Astrocyte (in vitro differentiated cells and primary cell): Measurements from ENCODE around the gene CLMP. TPM values are rescaled to one million over a fixed set of nuclear protein-coding genes. Genes with fewer than 3 reads are reported as not detected.

Experiments
- DNase-seq: peaks from one replicate; pipeline ENCODE4 v3.0.0-alpha.2; 2010; ENCODE audit warnings: low read depth
- FAIRE-seq: peaks from 2 replicates; lab custom pipeline; 2011; peaks lifted over from hg19 to GRCh38; lab: Jason Lieb, UNC
- H2AFZ ChIP-seq: 2 replicates; pipeline ENCODE4 v1.6.0; 2012; ENCODE audit warnings: low read depth, low read length, inconsistent platforms
- H3K27ac ChIP-seq: 2 replicates; pipeline ENCODE4 v1.5.1; 2011; ENCODE audit warnings: low read depth, low read length, inconsistent platforms
- H3K27me3 ChIP-seq: 2 replicates; pipeline ENCODE4 v1.6.0; 2011; ENCODE audit warnings: low read length, inconsistent platforms; ENCODE audit not compliant: insufficient read depth
- H3K36me3 ChIP-seq: 2 replicates; pipeline ENCODE4 v1.5.1; 2011; ENCODE audit warnings: low read length, inconsistent platforms; ENCODE audit not compliant: insufficient read depth
- H3K4me1 ChIP-seq: 2 replicates; pipeline ENCODE4 v1.5.1; 2011; ENCODE audit warnings: low read length, inconsistent platforms; ENCODE audit not compliant: insufficient read depth
- H3K4me2 ChIP-seq: 2 replicates; pipeline ENCODE4 v1.6.0; 2012; ENCODE audit warnings: low read length, inconsistent platforms
- H3K4me3 ChIP-seq: 2 replicates; pipeline ENCODE4 v1.5.1; 2011; ENCODE audit warnings: low read depth, mild to moderate bottlenecking, low read length, inconsistent platforms; ENCODE audit not compliant: insufficient read depth
- H3K79me2 ChIP-seq: 2 replicates; pipeline ENCODE4 v1.6.0; 2012; ENCODE audit warnings: mild to moderate bottlenecking, low read length, inconsistent platforms; ENCODE audit not compliant: insufficient read depth
- H3K9ac ChIP-seq: 2 replicates; pipeline ENCODE4 v1.6.0; 2012; ENCODE audit warnings: mild to moderate bottlenecking, low read length, inconsistent platforms
- H3K9me3 ChIP-seq: 2 replicates; pipeline ENCODE4 v1.5.1; 2012; ENCODE audit warnings: low read depth, mild to moderate bottlenecking, low read length, inconsistent platforms; ENCODE audit not compliant: insufficient read depth
- H4K20me1 ChIP-seq: 2 replicates; pipeline ENCODE4 v1.6.0; 2012; ENCODE audit warnings: low read length, inconsistent platforms; ENCODE audit not compliant: insufficient read depth
- H3K27ac Mint-ChIP-seq: one replicate; pipeline ENCODE4 v1.8.0; 2021; ENCODE audit warnings: mild to moderate bottlenecking, mixed read lengths; ENCODE audit not compliant: unreplicated experiment
- H3K27me3 Mint-ChIP-seq: one replicate; pipeline ENCODE4 v1.8.0; 2021; ENCODE audit warnings: low read depth, mixed read lengths; ENCODE audit not compliant: unreplicated experiment
- H3K36me3 Mint-ChIP-seq: one replicate; pipeline ENCODE4 v1.8.0; 2021; ENCODE audit warnings: low read depth, mixed read lengths; ENCODE audit not compliant: unreplicated experiment
- H3K4me1 Mint-ChIP-seq: one replicate; pipeline ENCODE4 v1.8.0; 2021; ENCODE audit warnings: low read depth, mixed read lengths; ENCODE audit not compliant: unreplicated experiment
- H3K4me3 Mint-ChIP-seq: one replicate; pipeline ENCODE4 v1.8.0; 2021; ENCODE audit warnings: mild to moderate bottlenecking, moderate library complexity, mixed read lengths; ENCODE audit not compliant: unreplicated experiment
- H3K9me3 Mint-ChIP-seq: one replicate; pipeline ENCODE4 v1.8.0; 2021; ENCODE audit warnings: mild to moderate bottlenecking, mixed read lengths; ENCODE audit not compliant: unreplicated experiment
- CTCF ChIP-seq: IDR thresholded peaks from 2 replicates; pipeline ENCODE4 v1.5.1; 2011; ENCODE audit warnings: low read depth, mild to moderate bottlenecking, inconsistent platforms, low read length, moderate library complexity; ENCODE audit not compliant: insufficient read depth
- EZH2 ChIP-seq: IDR thresholded peaks from 2 replicates; pipeline ENCODE4 v1.6.1; 2012; ENCODE audit warnings: mild to moderate bottlenecking, low read length, inconsistent platforms; ENCODE audit not compliant: insufficient read depth
- total RNA-seq: library from RNA; stranded (reverse); gene quantifications from 2 replicates; pipeline ENCODE4 v1.2.1, GENCODE V29; 2021

Gene CLMP
- total RNA-seq, 1 donor from 2014 or later = 16.0 TPM

GRCh38 chr11:123148965-123149364 lies 46.1 kb downstream of the CLMP start:
- H3K27ac Mint-ChIP-seq = no peak overlapping the region
- Histone ChIP-seq H3K27me3 (no peaks in the 10 kb centered on the region), H3K9ac (no peak overlapping the region), H3K36me3 (peaks cover 5% of the 10 kb centered on the region), H2AFZ (no peak overlapping the region), H3K9me3 (no peaks in the 10 kb centered on the region), H3K4me2 (no peak overlapping the region), H4K20me1 (peaks cover 21% of the 10 kb centered on the region), H3K27ac (no peak overlapping the region), H3K4me1 (peaks cover 5% of the 10 kb centered on the region), H3K4me3 (no peak overlapping the region), H3K79me2 (peaks cover 13% of the 10 kb centered on the region)
- TF ChIP-seq EZH2 (no peak), CTCF (no peak)
- no peak for FAIRE-seq
- H3K27me3 Mint-ChIP-seq = no peaks in the 10 kb centered on the region
- no peak overlapping the region for H3K4me3 Mint-ChIP-seq
- no peaks in the 10 kb centered on the region for H3K9me3 Mint-ChIP-seq
- no peak for DNase-seq
- H3K36me3 Mint-ChIP-seq = peaks cover 3% of the 10 kb centered on the region
- H3K4me1 Mint-ChIP-seq = peaks cover 12% of the 10 kb centered on the region

GRCh38 chr11:123145661-123146060 lies 49.4 kb downstream of the CLMP start:
- no peak overlapping the region for H3K27ac Mint-ChIP-seq
- FAIRE-seq = no peak
- TF ChIP-seq EZH2 = no peak
- TF ChIP-seq CTCF = no peak
- H3K27me3 Mint-ChIP-seq = no peaks in the 10 kb centered on the region
- no peak overlapping the region for H3K4me3 ChIP-seq
- no peaks in the 10 kb centered on the region for H3K9me3 Mint-ChIP-seq
- no peak overlapping the region for H3K27ac ChIP-seq
- H3K27me3 ChIP-seq = no peaks in the 10 kb centered on the region
- no peak overlapping the region for H3K9ac ChIP-seq
- H3K4me2 ChIP-seq = peak overlapping the region; percentile 23
- peaks cover 10% of the 10 kb centered on the region for H3K79me2 ChIP-seq
- H3K4me1 ChIP-seq = peaks cover 5% of the 10 kb centered on the region
- H3K4me1 Mint-ChIP-seq = peaks cover 13% of the 10 kb centered on the region
- no peak overlapping the region for H2AFZ ChIP-seq
- H3K4me3 Mint-ChIP-seq = no peak overlapping the region
- H3K36me3 Mint-ChIP-seq = peaks cover 3% of the 10 kb centered on the region
- H3K36me3 ChIP-seq = peaks cover 5% of the 10 kb centered on the region
- H3K9me3 ChIP-seq = no peaks in the 10 kb centered on the region
- peaks cover 16% of the 10 kb centered on the region for H4K20me1 ChIP-seq
- DNase-seq = no peak

- Histone ChIP-seq H3K9ac (no peak overlapping the region), H3K4me1 (peaks cover 5% of the 10 kb centered on the region), H2AFZ (no peak overlapping the region), H3K4me3 (no peak overlapping the region), H3K27me3 (no peaks in the 10 kb centered on the region), H3K4me2 (peak overlapping the region; percentile 23), H4K20me1 (peaks cover 16% of the 10 kb centered on the region), H3K9me3 (no peaks in the 10 kb centered on the region), H3K36me3 (peaks cover 5% of the 10 kb centered on the region), H3K27ac (no peak overlapping the region), H3K79me2 (peaks cover 10% of the 10 kb centered on the region)
- peak overlapping the region; percentile 14 for H3K27ac Mint-ChIP-seq
- no peaks in the 10 kb centered on the region for H3K9me3 Mint-ChIP-seq
- H3K4me3 Mint-ChIP-seq = no peak overlapping the region
- peaks cover 3% of the 10 kb centered on the region for H3K36me3 Mint-ChIP-seq
- peak; percentile 75 for DNase-seq
- FAIRE-seq = peak; percentile 84
- peaks cover 13% of the 10 kb centered on the region for H3K4me1 Mint-ChIP-seq
- no peaks in the 10 kb centered on the region for H3K27me3 Mint-ChIP-seq
- TF ChIP-seq CTCF = no peak
- TF ChIP-seq EZH2 = no peak
Measured at GRCh38 chr11:123145220-123145619, 49.8 kb downstream of the CLMP start.
